ENCODE measurements around the gene ZFPM1. TPM values are rescaled to one million over a fixed set of nuclear protein-coding genes. Genes with fewer than 3 reads are reported as not detected.

Gene ZFPM1
- total RNA-seq, 1 donor from 2014 or later = 6.2 TPM

GRCh38 chr16:88499292-88499691, 46.2 kb downstream of the ZFPM1 start:
- no peaks in the 10 kb centered on the region for H3K27me3 ChIP-seq (ENCODE audit: control insufficient read depth, insufficient read depth, low read length)
- H3K4me3 ChIP-seq (ENCODE audit: low read depth, low read length) = no peak overlapping the region
- DNase-seq (ENCODE audit: low read depth) = no peak
- TF ChIP-seq, protein P1, sequence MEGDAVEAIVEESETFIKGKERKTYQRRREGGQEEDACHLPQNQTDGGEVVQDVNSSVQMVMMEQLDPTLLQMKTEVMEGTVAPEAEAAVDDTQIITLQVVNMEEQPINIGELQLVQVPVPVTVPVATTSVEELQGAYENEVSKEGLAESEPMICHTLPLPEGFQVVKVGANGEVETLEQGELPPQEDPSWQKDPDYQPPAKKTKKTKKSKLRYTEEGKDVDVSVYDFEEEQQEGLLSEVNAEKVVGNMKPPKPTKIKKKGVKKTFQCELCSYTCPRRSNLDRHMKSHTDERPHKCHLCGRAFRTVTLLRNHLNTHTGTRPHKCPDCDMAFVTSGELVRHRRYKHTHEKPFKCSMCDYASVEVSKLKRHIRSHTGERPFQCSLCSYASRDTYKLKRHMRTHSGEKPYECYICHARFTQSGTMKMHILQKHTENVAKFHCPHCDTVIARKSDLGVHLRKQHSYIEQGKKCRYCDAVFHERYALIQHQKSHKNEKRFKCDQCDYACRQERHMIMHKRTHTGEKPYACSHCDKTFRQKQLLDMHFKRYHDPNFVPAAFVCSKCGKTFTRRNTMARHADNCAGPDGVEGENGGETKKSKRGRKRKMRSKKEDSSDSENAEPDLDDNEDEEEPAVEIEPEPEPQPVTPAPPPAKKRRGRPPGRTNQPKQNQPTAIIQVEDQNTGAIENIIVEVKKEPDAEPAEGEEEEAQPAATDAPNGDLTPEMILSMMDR (IDR thresholded peaks at IDR 0.05; ENCODE audit: insufficient read depth, low read length, poor library complexity, severe bottlenecking) = no peak
- no peaks in the 10 kb centered on the region for H3K36me3 ChIP-seq (ENCODE audit: control insufficient read depth, insufficient read depth, low read length)

GRCh38 chr16:88499836-88500251, 46.8 kb downstream of the ZFPM1 start:
- DNase-seq (ENCODE audit: low read depth) = no peak
- H3K36me3 ChIP-seq (ENCODE audit: control insufficient read depth, insufficient read depth, low read length) = no peaks in the 10 kb centered on the region

DNA sequence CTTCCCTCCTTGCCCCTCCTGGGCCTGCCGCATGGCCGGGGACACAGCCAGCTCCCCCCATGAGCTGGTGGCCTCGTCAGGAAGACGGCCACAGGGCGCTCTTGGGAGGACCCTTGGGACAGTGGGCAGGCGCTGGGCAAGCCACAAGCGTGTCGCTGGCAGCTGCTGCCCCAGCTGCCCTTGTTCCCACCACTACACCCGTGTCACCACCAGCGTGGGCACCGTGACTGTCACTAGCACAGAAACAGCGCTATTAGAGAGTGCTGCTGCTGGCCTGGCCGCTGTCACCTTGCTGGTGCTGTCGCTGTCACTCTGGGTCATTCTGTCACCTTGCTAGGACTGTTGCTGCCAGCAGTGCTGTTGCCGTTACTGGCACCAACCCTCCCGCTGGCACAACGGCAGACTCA, 47.2 kb downstream of the ZFPM1 start:
- H3K27me3 ChIP-seq (ENCODE audit: control insufficient read depth, insufficient read depth, low read length) = no peaks in the 10 kb centered on the region
- H3K36me3 ChIP-seq (ENCODE audit: control insufficient read depth, insufficient read depth, low read length) = no peaks in the 10 kb centered on the region
- TF ChIP-seq, protein P1 (IDR thresholded peaks at IDR 0.05; ENCODE audit: insufficient read depth, low read length, poor library complexity, severe bottlenecking) = no peak
- no peak overlapping the region for H3K4me3 ChIP-seq (ENCODE audit: low read depth, low read length)
- DNase-seq (ENCODE audit: low read depth) = no peak

More at GRCh38 chr16:88499836-88500251, 46.8 kb downstream of the ZFPM1 start:
- Histone ChIP-seq H3K4me3 (ENCODE audit: low read depth, low read length) (no peak overlapping the region), H3K27me3 (ENCODE audit: control insufficient read depth, insufficient read depth, low read length) (no peaks in the 10 kb centered on the region)
- TF ChIP-seq, protein P1 (IDR thresholded peaks at IDR 0.05; ENCODE audit: insufficient read depth, low read length, poor library complexity, severe bottlenecking) = no peak

GRCh38 chr16:88502371-88502770, 49.3 kb downstream of the ZFPM1 start:
- TF ChIP-seq, protein P1 (IDR thresholded peaks at IDR 0.05; ENCODE audit: insufficient read depth, low read length, poor library complexity, severe bottlenecking) = no peak
- no peak for DNase-seq (ENCODE audit: low read depth)
- H3K36me3 ChIP-seq (ENCODE audit: control insufficient read depth, insufficient read depth, low read length) = no peaks in the 10 kb centered on the region
- no peak overlapping the region for H3K4me3 ChIP-seq (ENCODE audit: low read depth, low read length)
- H3K27me3 ChIP-seq (ENCODE audit: control insufficient read depth, insufficient read depth, low read length) = no peaks in the 10 kb centered on the region

- Histone ChIP-seq H3K27me3 (ENCODE audit: control insufficient read depth, insufficient read depth, low read length) (no peaks in the 10 kb centered on the region), H3K36me3 (ENCODE audit: control insufficient read depth, insufficient read depth, low read length) (no peaks in the 10 kb centered on the region), H3K4me3 (ENCODE audit: low read depth, low read length) (no peak overlapping the region)
- no peak for DNase-seq (ENCODE audit: low read depth)
- TF ChIP-seq, protein P1 (IDR thresholded peaks at IDR 0.05; ENCODE audit: insufficient read depth, low read length, poor library complexity, severe bottlenecking) = no peak
These were observed 49.7 kb downstream of the ZFPM1 start for GRCh38 chr16:88502776-88503280.

- no peaks in the 10 kb centered on the region for H3K27me3 ChIP-seq (ENCODE audit: control insufficient read depth, insufficient read depth, low read length)
- TF ChIP-seq, protein P1 (IDR thresholded peaks at IDR 0.05; ENCODE audit: insufficient read depth, low read length, poor library complexity, severe bottlenecking) = no peak
- H3K36me3 ChIP-seq (ENCODE audit: control insufficient read depth, insufficient read depth, low read length) = no peaks in the 10 kb centered on the region
- H3K4me3 ChIP-seq (ENCODE audit: low read depth, low read length) = no peak overlapping the region
- DNase-seq (ENCODE audit: low read depth) = no peak
These were observed 50.3 kb downstream of the ZFPM1 start for GRCh38 chr16:88503374-88503770.

Measured in kidney epithelial cell (primary cell).